Colonic mucosa (tissue), 4 donors: ENCODE results near the gene GNAQ. TPM values are rescaled to one million over a fixed set of nuclear protein-coding genes. Genes with fewer than 3 reads are reported as not detected.

ENCODE experiments used
- DNase-seq: peaks from one replicate; pipeline ENCODE4 v3.0.0-alpha.2; 2020
- H3K27ac ChIP-seq: fragments of 200-600 bp; one replicate; pipeline ENCODE4 v1.8.0; 2021
- H3K27me3 ChIP-seq: fragments of 200-600 bp; one replicate; pipeline ENCODE4 v1.8.0; 2021
- H3K36me3 ChIP-seq: fragments of 200-600 bp; one replicate; pipeline ENCODE4 v1.8.0; 2021
- H3K4me1 ChIP-seq: fragments of 200-600 bp; one replicate; pipeline ENCODE4 v1.8.0; 2021; ENCODE audit warnings: mild to moderate bottlenecking
- H3K4me3 ChIP-seq: fragments of 200-600 bp; one replicate; pipeline ENCODE4 v1.8.0; 2021
- H3K9ac ChIP-seq, 2 donors: one replicate each; pipeline ENCODE4 v1.7.0; 2013; ENCODE audit warnings: control low read depth in 2 of 2, low read depth in 2 of 2, low read length in 2 of 2
- H3K9me3 ChIP-seq: fragments of 200-600 bp; one replicate; pipeline ENCODE4 v1.8.0; 2021
- intact Hi-C: fragments of 100-400 bp; cut with DNase I; formaldehyde crosslinking; loops from one replicate; pipeline ENCODE4 v1.14.1; 2022
- total RNA-seq, 2 donors: library from RNA; stranded (reverse); fragmentation: NEBNext Ultra II Directional in 1 of 2; extraction: Animal tissue kit (Norgen Biotek cat#: 25700) in 1 of 2; gene quantifications; one replicate each; pipeline ENCODE4 v1.2.1, GENCODE V29; 2021
- TF ChIP-seq, protein P1 (sequence below): fragments of 200-600 bp; IDR thresholded peaks from one replicate; pipeline ENCODE4 v1.8.0; 2022; ENCODE audit warnings: antibody characterized with exemption, mild to moderate bottlenecking
- donor health status: healthy.
- donor health status: DM: no; HTN: no; CAD: no.
- donor health status: DM: no; HTN: no; CAD: no.

The GNAQ gene
- total RNA-seq, 2 donors from 2014 or later, result 75.6 to 105 TPM

DNA sequence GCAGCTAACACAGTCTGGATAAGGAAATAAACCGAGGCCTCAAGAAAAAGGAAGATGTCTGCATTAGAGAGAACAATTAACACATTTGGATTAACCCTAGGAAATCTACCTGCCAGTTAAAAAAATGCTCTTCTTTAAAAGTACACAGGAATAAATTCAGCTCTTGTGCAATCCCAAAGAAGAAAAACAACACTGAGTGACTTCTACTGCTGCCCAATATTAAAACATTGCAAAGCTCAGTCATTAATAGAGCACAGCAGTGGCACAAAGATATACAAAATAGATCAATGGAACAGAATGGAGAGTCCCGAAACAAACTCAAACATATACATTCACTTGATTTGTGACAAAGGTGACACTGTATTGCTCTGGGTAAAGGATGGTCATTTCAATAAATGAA, 119.7 kb downstream of the GNAQ start:
- Histone ChIP-seq H3K36me3 (no peaks in the 10 kb centered on the region), H3K9ac (no peak overlapping the region), H3K9me3 (no peaks in the 10 kb centered on the region), H3K4me3 (no peak overlapping the region), H3K4me1 (no peaks in the 10 kb centered on the region), H3K27ac (no peak overlapping the region), H3K27me3 (no peaks in the 10 kb centered on the region)
- intact Hi-C loops, result no loop called here
- no peak for DNase-seq
- TF ChIP-seq, protein P1, sequence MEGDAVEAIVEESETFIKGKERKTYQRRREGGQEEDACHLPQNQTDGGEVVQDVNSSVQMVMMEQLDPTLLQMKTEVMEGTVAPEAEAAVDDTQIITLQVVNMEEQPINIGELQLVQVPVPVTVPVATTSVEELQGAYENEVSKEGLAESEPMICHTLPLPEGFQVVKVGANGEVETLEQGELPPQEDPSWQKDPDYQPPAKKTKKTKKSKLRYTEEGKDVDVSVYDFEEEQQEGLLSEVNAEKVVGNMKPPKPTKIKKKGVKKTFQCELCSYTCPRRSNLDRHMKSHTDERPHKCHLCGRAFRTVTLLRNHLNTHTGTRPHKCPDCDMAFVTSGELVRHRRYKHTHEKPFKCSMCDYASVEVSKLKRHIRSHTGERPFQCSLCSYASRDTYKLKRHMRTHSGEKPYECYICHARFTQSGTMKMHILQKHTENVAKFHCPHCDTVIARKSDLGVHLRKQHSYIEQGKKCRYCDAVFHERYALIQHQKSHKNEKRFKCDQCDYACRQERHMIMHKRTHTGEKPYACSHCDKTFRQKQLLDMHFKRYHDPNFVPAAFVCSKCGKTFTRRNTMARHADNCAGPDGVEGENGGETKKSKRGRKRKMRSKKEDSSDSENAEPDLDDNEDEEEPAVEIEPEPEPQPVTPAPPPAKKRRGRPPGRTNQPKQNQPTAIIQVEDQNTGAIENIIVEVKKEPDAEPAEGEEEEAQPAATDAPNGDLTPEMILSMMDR, result no peak

DNA sequence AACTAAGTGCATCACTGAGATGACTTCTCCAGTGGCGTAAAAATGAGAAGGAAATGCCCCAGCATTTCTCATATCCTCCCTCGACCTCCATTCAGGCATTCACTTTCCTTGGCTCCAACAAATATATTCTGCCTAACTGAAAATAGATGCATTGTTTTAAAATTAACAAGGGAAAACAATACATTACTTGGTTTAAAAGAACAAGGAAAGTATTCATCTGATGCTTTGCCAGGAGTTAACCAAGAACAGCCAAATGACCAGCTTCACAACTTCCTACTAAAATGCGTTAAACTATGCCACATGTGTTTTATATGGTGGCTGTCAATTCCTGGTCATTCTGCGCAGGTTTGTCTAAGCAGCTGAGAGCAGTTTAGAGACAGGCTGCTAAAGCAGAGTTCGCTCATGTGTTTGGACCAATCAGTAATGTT, 121.4 kb downstream of the GNAQ start:
- no peaks in the 10 kb centered on the region for H3K9me3 ChIP-seq
- H3K9ac ChIP-seq, result no peak overlapping the region
- H3K4me3 ChIP-seq, result no peak overlapping the region
- no peaks in the 10 kb centered on the region for H3K4me1 ChIP-seq
- DNase-seq, result no peak
- H3K27ac ChIP-seq, result no peak overlapping the region
- intact Hi-C loops, result no loop called here
- H3K27me3 ChIP-seq, result no peaks in the 10 kb centered on the region
- TF ChIP-seq, protein P1, result no peak
- no peaks in the 10 kb centered on the region for H3K36me3 ChIP-seq

DNA sequence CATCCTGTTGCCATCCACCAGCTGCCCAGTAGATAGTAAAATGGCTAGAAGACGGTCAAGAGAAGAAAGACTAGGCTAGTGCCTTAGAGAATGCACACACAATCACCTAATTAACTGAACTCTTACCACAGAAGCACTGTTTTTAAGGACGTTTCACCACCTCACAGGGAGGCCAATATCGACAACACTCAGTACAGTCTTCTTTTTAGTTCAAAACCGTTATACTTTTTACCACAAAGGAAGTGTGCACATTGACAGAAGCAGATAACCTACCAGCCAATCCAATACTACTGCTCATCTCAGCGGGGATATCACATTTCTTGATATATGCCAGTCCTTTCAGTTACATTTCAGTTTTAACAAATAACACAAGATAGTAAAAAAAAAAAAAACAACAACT, 122.3 kb downstream of the GNAQ start:
- TF ChIP-seq, protein P1, result no peak
- H3K36me3 ChIP-seq, result no peaks in the 10 kb centered on the region
- no peaks in the 10 kb centered on the region for H3K4me1 ChIP-seq
- H3K9me3 ChIP-seq, result no peaks in the 10 kb centered on the region
- no peaks in the 10 kb centered on the region for H3K27me3 ChIP-seq
- no peak overlapping the region for H3K9ac ChIP-seq
- intact Hi-C loops, result no loop called here
- H3K27ac ChIP-seq, result no peak overlapping the region
- H3K4me3 ChIP-seq, result no peak overlapping the region
- DNase-seq, result no peak

DNA sequence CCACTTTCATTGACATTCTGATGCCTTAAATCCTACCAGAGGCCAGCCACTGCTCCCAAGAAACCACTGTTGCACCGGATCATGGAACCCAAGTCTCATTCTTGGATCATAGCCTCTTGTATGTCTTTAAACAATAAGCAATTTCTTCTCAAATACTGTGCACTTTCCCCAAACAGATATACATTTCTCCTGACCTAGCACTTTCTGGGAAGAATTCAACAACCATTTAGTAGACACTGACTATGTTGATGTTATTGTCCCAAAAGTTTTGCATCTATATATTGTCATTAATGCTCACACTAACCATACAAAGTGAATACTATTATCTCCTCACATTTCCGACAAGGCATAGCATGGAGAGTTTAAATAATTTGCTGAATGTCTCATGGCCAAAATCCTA, 123.3 kb downstream of the GNAQ start:
- intact Hi-C loops, result no loop called here
- Histone ChIP-seq H3K27me3 (no peaks in the 10 kb centered on the region), H3K9me3 (no peaks in the 10 kb centered on the region), H3K4me1 (no peaks in the 10 kb centered on the region), H3K4me3 (no peak overlapping the region), H3K36me3 (no peaks in the 10 kb centered on the region), H3K9ac (no peak overlapping the region), H3K27ac (no peak overlapping the region)
- TF ChIP-seq, protein P1, result no peak
- no peak for DNase-seq

DNA sequence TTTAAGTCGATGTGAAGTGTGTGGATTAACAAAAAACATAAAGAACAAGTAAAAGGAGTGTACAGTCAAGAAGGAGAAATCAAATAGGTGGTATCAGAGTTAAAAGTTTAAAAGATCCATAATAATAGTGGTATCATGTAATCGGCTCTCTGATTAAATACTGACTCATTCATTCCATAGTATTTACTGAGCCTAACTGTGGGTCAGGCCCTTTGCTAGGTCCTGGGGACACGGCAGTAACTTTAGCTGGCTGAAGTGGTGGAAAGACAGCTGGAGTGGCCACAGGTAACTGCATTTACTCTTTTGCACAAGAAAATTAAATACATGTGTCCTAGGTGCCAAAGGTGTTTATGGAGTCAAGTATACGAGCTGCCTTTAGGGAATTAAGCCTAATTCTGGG, 124.0 kb downstream of the GNAQ start:
- H3K27ac ChIP-seq, result no peak overlapping the region
- H3K4me1 ChIP-seq, result no peaks in the 10 kb centered on the region
- no peaks in the 10 kb centered on the region for H3K27me3 ChIP-seq
- no peak overlapping the region for H3K4me3 ChIP-seq
- no peak for DNase-seq
- H3K9me3 ChIP-seq, result no peaks in the 10 kb centered on the region
- no peaks in the 10 kb centered on the region for H3K36me3 ChIP-seq
- TF ChIP-seq, protein P1, result no peak
- intact Hi-C loops, result no loop called here
- no peak overlapping the region for H3K9ac ChIP-seq

DNA sequence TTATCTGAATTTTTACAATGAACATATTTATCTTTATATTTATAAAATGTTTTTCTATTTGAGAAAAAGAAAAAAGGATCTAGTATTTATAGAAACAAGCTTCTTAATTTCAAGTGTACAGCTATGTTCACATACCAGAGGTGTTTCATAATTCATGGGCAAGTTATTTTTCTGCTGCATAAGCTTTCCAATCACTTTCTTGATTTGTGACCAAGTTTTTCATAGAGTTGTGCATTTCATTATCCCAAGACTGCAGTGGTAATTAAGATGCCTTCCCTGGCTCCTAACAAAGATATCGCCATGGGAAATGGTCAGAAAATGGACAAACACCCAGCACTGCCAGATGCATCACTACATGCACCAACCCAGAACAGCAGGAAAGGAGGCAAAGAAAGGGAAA, 124.6 kb downstream of the GNAQ start:
- Histone ChIP-seq H3K4me1 (no peaks in the 10 kb centered on the region), H3K27ac (no peak overlapping the region)

More for the DNA sequence above, 124.6 kb downstream of the GNAQ start:
- H3K9me3 ChIP-seq, result no peaks in the 10 kb centered on the region
- H3K36me3 ChIP-seq, result no peaks in the 10 kb centered on the region
- H3K27me3 ChIP-seq, result no peaks in the 10 kb centered on the region
- intact Hi-C loops, result no loop called here
- DNase-seq, result no peak
- no peak overlapping the region for H3K4me3 ChIP-seq
- TF ChIP-seq, protein P1, result no peak
- no peak overlapping the region for H3K9ac ChIP-seq
